ENCODE data around the gene SPI1.

SPI1 gene

DNA sequence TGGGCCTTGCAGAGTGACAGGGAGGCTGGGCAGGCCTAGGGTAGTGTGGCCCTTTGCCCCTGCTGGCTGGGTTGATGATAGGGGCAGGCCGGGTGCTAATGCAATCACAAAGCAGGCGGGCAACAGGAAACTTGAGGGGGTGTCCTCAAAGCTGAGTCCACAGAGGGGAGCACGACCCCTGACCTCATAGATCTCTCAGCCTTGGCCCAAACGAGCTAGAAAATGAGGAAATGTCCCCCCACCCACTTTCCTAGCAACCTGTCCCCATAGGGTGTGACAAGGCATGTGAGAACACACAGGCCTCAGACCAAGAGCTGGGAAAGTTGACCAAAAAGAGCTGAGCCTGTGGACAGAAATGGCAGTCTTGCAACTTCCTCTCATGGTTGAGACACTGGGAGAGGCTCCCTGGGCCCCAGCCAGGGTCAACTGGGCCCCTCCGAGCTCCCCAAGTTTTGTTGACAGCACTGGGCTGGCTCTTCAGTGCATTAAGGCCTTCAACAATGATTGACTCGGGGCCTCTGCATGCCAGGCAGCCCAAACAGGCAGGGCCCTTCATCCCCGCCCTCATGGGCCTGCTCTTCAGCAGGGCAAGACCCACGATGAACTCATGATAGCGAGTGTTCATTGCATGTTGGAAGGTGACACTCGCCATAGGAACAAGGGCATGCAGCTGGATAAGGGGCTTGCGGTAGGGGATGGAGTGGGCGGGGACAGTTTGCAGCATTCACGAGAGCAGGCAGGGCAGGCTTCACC lies 9.8 kb upstream of the SPI1 start:
- no peak for DNase-seq

DNA sequence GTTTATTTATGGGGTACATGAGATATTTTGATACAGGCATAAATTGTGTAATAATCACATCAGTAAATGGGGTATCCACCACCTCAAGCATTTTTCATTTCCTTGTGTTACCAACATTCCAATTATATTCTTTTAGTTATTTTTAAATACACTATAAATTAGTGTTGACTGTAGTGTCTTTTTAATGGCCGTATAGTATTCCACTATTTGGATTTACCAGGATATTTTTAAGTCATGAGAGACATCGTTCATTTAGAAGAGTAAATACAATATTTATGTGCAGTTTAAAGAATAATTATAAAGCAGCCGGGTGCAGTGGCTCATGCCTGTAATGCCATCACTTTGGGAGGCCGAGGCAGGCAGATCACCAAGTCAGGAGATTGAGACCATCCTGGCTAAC lies 6.2 kb upstream of the SPI1 start:
- no peak for DNase-seq

DNA sequence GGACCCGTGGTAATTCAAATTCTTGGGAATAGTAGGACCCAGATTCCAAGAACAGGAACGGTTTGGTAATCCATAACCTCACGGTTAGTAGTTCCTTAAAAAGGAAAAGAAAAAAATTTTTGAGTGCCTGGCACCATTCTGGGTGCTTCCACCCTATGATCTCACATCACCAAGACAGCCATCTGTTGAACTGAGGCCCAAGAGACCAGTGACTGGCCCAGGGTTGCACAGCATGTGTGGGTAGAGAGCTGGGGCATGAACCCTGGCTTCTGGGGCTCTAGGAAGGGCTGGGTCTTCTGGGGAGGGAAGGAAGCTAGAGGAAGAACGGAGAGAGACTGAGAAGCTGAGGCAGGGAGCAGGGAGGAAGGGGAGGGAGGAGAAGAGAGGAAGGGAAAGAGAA lies 4.7 kb upstream of the SPI1 start:
- DNase-seq: no peak

DNA sequence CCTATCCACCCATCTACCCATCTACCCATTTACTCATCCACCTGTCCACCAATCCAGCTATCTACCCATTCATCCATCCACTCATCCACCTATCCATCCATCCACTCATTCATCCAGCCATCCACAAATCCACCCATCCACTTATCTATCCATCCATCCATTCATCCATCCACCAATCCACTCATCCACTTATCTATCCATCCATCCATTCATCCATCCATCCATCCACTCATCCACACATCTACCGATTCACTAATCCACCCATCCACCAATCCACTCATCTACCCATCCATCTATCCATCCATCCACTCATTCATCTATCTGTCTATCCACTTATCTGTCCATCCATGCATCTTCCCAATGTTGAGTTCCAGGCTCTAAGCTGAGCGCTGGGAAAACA lies 1.7 kb upstream of the SPI1 start:
- DNase-seq: no peak

DNA sequence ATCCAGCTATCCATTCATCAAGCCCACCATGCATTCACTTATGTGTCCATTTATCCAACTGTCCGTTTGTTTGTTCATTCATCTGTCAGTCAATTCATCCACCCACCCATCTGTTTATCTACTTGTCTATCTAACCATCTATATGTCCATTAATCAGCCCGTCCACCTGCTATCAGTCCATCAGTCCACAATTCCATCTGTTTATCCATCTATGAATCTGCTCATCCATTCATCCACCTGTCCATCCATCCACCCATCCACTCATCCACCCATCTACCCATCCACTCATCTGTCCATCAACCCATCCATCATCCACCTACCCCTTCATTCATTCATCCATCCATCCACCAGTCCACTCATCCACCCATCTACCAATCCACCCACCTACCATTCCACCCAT lies 970 bp upstream of the SPI1 start:
- no peak for DNase-seq

DNA sequence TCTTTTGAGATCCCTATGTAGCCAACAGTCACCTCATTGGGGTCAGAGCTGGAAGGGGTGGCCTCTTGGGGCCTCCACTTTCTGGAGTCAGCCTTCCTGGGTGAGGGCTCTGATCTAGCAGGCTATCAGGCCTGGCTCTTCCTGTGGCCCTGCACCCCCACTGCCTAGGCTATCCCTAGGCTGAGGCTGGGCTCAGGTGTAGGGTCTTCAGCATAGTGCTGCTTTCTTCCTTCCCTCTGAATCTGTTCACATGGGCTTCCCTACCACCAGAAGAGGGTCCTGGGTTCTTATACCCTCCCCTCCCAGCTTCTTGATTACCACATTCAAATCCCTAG lies 456 bp upstream of the SPI1 start:
- DNase-seq: no peak

DNA sequence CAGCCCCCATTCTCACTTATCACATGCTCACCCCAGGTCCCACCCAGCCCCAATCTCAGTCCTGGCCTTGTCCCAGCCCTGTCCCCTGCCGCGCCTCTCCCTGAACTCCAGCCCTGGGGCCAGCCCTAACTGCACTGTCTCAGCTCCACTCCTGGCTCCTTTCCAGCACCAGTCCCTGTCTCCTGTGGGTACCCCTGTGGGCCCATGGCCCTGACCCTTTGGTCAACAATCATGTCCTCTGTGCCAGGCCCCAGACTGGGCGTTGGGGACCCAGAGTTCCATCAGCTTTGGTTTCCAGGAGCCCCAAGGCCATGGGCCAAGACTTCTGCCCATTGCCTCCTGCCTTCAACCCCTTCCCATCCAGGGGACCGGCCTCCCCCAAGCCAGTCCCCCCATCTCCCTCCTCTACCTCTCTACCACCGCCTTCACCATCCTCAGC lies 757 bp downstream of the SPI1 start:
- no peak for DNase-seq

DNA sequence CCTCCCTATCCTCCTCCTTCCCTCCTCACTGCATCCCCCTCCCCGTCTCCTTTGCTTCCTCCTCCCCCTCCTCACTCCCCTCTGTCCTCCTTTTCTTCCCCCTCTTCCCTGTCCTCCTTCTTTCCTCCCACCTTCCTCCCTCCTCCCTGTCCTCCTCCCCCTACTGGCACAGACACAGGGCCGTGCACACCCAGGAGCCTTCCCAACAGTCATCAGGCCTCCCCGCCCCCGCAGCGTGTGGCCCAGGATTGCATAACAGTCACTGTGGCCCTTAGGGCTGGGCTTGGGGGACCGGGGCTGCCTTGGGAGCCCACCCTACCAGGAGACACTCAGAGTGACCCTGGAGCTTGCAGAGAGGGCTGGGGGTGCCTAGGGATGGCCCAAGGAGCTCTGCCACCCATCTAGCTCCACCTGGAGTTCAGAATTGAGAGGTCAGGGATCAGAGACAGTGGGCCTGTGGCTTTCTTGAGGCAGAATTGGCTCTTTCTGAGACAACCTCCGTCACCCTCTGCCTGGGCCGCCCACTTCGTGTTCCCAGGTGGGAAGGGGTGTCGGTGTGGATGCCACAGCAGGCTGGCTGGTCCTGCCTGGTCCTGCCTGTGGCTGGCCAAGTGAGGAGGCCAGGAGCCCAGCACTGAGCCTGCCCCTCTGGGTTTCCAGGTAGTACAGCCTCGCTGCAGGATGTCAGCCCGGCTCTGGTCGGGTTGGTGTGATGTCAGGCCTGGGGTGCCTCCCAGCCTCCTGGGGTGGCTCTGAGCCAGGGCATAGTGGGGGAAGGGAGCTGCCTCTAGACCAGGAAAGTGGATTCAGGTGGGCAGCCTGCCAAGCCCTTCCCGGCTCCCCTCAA lies 1.6 kb downstream of the SPI1 start:
- DNase-seq: no peak

DNA sequence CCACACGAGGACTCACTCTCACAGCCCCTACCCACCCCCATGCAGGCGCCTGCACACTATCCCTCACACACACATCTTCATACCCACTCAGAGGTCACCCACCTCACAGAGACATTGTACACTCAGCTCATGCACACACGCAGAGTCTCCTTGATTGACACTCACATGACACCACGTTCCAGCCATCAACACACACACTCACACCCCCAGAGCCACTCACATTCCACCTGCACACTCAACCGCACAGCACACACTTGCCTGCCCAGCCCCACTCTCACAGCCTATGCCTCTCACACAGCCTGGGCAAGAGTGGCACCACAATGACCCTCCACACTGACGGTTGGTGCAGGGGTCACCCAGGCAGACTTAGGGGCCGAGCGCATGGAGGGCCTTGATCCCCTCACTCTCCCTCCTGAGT lies 2.2 kb downstream of the SPI1 start:
- no peak for DNase-seq

DNA sequence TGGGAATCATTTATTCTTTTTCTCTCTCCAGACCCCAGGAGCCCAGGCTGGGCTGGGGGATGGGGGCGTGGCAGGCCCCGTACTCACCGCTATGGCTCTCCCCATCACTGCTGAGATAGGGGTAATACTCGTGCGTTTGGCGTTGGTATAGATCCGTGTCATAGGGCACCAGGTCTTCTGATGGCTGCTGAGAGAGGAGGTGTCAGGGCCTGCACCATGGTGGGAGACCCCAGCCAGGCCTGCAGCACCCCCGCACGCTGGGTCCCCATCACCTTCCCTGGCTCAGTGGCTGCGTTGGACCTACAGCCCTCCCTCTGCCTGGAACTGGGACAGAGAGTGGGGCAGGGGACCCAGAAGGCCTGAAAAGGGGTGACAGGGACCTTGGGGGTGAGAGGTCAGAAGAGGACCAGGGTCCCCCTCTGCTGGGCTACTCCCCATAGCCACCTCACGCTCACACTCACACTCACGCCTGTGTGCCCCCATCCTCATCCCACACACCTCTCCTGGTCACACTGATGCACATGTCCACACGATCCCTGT lies 2.7 kb downstream of the SPI1 start:
- no peak for DNase-seq

DNA sequence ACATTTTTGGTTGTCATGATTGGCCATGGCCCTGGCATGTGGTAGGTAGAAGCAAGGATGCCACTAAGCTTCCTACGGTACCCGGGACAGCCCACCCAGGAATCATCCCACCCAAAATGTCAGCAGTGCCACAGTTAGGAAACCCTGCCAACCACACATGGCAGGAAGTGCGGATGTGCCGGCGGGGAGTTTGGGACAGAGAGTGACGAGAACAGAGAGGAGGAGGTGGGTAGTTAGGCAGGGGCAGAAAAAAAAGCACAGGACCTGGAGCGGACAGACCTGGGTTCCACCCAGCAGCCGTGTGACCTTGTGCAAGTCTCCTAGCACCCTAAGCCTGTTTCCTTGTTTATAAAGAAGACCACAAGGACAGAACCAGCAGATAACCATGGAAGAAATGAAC lies 3.3 kb downstream of the SPI1 start:
- DNase-seq: no peak

DNA sequence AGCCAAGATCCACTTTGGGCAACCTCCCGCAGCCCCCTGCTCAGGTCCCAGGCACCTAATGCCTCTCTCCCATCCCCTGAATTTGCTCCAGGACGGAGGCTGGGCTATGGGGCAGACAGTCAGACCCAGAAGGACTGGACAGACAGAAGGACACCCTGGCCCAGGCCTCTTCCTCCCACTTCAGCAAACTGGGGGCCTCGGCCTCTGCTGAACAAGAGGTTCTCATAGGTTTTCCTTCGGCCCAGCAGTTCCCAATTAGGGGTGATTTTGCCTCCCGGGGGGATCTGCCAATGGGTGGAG lies 3.7 kb downstream of the SPI1 start:
- DNase-seq: no peak

DNA sequence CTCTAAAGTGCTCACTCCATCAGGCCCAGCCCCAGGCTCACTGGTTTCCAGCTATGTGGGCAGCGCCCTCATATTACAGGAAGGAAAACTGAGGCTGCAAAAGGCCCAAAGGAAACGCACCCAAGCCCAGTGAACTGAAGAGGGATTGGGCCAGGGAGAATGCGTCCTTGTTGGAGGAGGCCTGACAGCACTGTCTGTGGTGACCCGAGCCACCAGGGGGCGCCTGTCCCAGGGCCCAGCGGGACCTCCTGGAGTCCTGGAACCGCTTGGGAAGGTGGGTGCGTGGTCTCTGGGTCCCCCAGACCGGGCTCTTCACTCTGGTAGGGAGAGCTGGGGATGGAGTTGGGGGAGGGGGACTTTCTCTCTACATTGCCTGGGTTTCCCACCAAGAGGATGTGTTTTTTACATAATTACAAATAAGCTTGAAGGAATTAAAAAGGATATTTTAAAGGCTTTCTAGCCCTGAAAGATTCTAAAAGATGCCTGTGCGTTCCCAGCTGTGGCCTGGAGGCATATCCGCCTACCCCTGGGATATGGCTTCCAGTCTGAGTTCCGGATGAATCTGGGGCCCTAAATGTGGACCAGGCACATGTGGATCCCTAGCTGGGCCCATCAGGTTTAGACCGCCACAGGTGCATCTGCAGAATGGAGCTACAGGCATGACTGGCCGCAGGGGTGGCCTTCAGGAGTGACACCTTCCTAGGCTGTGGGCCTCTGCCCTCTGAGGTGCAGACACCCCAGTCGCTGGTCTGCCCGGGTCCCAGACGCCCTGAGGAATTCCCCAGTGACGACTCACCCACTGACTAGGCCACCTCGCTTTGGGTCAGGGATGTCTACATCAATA lies 4.2 kb downstream of the SPI1 start:
- peak; percentile 33 for DNase-seq

DNA sequence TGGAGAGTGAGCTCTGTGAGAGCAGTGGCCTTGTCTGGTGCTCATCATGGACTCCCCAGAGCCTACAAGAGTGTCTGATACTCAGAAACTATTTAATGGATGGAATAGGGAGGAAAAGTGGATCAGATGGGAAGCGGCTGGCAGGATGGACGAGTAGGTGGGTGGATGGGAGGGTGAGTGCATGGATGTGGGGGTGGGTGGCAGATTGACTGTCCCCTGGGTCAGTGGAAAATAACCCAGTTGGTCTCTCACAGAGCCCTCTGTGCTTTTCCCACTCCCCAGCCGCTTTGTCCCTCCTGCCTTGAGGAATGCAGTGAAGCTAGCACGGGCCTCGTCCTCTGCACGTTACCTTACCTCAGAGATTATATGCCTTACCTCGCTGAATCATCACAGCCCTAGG lies 5.9 kb downstream of the SPI1 start:
- no peak for DNase-seq

DNA sequence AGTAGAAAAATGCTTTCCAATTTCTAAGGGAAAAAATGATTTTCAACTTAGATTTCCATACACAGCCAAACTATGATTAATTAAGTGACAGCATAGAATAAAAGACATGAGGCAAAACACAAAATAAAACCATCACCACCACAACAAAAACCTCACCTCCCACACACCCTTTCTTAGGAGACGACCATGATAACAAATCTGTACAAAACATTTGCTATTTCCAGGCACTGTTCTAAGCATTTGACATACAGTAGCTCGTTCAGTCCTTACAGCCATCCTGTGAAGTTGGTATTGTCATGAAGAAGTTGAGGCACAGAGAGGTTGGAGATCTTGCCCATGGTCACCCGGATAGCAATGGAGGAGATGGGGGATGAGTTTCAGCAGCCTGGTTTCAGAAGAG lies 8.7 kb downstream of the SPI1 start:
- DNase-seq: no peak

DNA sequence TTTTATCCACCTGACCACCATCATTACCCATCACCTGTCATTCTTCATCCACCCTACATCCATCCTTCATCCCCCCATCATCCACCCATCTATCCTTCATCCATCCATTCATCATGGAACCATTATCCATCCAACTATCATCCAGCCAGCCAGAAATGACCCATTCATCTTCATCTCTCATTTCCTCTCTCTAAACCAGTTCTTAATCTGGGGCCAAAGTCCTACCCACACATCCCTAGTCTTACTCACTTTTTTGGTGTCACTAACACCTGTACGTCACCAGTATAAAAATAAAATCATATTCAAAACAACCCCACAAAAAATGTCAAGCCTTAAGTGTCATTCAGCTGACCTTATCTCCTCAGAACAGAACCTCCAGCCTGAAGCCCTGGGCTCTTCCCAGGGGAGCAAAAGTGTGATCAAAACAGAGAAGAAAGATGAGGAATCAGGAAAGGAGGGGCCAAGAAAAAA lies 12.3 kb downstream of the SPI1 start:
- DNase-seq: no peak

DNA sequence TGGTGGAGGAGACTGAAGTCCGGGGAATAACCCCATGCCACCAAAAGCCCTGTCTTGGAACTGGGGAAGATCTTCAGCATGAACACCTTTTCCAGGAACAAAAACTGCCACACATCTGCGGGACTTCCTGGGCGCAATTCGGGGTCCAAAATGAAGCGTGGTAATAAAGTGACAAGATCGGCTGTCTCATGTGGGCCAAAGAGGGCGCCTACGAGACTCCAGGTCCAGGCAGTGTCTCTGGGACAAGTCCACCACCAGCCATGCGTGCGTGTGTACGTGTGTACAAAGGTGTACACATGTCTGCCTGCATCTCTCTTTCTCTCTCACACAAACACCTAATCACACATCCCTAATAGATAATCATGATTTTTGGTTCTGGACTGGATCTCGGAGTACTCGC lies 16.9 kb downstream of the SPI1 start:
- DNase-seq: no peak

DNA sequence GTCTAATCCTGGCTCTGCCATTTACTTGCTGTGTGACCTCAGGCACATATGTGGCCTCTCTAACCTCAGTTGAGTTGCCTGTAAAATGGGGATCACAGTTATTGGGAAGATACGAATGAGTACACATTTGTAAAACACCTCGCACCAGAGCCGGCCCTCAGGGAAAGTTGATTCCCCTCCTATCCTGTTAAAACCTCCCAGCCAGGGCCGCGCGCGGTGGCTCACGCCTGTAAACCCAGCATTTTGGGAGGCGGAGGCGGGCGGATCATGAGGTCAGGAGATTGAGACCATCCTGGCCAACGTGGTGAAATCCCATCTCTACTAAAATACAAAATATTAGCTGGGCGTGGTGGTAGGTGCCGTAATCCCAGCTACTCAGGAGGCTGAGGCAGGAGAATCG lies 18.0 kb downstream of the SPI1 start:
- DNase-seq: no peak

DNA sequence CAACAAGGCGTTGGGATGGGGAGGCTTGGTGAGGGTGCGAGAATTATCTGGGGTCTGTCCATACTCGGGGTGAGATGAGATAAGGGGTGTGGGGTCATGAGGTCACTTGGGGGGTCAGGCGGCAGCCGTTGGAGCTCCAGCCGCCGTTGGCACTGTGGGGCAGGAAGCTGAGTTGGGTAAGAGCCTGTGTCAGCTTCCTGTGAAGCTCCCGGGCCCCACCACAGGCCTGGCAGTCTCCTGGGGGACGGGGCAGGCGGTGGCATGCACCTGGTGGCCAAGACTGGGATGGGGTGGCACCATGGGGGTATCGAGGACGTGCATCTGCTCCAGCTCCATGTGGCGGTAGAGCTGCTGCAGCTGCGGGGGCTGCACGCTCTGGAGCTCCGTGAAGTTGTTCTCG lies 18.8 kb downstream of the SPI1 start:
- DNase-seq: no peak

DNA sequence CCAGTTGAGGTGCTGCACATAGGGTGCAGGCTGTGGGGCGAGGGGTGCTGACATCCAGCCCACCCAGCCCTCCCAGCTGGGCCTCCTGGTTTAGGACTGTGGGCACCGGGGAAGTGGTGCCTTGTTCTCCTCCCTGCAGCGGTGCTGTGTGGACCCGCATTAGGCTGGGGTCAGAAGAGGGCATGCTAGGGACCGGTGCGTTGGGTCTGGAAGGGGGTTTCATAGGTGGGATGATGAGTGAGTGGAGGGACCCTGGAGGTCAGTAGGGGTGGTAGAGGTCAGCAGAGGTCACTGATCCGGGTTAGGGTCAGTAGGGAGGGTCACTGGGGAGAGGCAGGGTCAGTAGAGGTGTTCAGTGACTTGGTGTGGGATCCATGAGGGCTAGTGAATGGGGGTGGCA lies 19.2 kb downstream of the SPI1 start:
- DNase-seq: no peak

DNA sequence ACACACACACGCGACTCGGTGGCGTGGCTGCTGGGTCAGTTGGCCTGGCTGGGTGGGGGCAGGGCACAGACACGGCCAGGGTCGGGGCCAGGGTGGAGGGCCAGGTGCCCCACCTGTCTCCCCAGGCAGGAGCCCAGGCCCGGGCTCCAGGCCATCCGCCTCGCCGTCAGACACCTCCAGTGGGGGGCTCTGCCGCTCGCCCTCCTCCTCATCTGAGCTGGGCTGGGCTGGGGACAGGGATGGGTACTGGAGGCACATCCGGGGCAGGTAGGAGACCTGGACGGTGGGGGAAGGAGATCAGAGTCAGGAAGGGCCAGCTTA lies 19.7 kb downstream of the SPI1 start:
- DNase-seq: no peak

DNA sequence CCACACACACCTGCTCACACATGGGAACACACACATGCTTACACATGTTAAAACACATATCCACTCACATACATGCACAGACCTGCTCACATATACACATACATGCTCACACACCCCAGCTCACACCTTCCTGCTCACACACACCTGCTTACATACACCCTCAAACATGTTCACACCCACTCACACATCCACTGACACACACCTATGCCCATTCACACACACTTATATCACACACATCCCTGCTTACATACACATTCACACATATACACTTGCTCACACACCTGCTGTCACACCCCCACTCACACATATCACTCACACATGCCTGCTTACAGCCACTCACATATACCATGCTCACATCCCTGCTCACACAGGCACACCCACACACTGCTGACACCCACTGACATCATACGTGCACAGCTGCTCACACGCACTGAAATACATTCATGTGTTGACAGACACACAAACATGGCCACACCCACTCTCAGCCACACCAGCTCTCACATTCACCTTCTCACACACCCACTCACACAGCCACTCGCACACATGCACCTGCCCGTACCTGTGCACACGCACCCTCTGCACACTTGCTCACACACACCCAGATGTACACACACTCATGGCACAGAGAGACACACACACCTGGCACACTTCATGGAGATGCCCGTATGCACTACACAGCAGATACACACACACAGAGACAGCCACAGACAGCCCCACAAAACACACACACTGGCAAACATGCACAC lies 20.2 kb downstream of the SPI1 start:
- DNase-seq: no peak

DNA sequence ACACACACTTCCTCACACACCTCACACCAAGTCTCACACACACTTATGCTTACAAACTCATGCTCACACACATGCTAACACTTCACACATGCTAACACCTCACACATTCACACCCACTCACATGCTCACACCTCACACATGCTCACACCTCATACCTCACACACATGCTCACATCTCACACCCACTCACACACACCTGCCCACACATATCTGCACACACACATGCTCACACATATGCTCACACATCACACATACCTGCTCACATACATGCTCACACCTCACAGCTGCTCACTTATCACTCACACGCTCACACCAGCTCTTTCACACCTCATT lies 21.4 kb downstream of the SPI1 start:
- DNase-seq: no peak
